OCI-M2 (cell line): ENCODE results near the gene CAPN15.

Experiments
- DNase-seq: peaks from one replicate; lab custom pipeline; 2025; ENCODE audit not compliant: unreplicated experiment; lab: John Stamatoyannopoulos, UW

The CAPN15 gene

DNA sequence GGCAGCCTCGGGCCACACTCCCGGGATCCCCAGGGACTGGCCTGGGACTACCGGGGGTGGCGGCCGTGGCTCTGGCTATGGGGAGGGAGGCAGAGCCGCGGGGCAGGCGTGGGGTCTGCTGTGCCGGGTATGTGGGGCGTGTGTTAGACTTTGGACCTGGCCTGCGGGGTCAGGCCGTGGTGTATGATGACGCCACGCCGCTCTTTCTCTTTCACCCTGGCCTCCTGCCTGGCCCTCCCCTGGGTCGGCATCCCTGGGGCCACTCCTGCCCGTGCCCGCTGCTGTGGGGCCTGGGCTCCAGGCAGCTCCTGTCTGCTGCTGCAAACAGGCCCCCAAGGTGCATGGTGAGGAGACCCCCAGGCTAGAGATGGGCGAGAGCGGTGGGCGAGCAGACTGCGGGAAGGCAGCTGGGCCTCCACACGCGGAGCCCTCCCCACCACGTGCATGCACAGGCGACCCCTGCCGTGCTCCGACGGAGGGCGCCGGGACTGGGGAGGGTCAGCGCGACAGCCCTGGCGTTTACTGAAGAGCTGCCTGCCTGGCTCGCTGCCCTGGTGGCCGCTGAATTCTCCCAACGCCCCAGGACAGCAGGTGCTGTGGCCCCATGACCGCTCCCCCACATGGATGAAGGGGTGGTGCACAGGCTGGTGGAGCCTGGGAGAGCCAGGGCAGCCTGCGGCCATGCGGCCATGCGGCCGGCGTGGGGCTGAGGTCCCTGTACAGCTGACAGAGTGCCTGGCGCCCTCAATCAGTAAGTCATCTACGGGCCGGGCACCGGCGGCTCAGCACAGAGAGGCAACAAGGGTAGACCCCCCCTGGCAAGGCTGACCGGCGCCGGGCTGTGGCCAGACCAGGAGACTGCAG, 16.0 kb downstream of the CAPN15 start:
- DNase-seq: no peak

- DNase-seq: no peak
These were observed 17.0 kb downstream of the CAPN15 start for GRCh38 chr16:544517-544916.

- DNase-seq: no peak
These were observed 19.6 kb downstream of the CAPN15 start for GRCh38 chr16:546909-547770.

- no peak for DNase-seq
These were observed 21.1 kb downstream of the CAPN15 start for GRCh38 chr16:548586-548985.

DNA sequence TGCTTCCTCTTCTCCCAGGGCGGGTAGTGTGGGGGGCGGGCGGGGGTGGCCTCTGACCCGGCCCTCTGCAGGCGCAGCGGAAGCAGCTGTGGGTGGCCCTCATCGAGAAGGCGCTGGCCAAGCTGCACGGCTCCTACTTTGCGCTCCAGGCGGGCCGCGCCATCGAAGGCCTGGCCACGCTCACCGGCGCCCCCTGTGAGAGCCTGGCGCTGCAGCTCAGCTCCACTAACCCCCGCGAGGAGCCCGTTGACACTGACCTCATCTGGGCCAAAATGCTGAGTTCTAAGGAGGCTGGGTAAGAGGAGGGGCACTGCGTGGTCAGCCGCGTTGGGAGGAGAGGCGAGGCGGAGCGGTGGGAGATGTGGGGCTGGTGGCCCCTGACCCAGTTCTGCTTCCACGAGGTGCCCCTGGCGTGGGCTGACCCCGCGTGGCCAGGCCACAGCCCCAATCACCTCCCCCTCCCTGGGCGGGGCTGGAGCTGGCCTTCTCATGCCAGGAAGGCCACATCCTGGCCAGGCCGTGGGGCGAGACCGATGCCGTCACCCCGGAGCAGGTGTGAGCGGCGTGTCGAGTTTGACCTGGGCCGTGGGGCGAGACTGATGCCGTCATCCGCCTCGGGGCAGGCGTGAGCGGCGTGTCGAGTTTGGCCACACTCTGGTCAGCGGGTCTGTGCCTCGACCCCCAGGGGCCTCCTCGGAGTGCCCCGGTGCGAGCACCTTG, 22.2 kb downstream of the CAPN15 start:
- DNase-seq: no peak

GRCh38 chr16:551210-551609, 23.7 kb downstream of the CAPN15 start:
- no peak for DNase-seq

DNA sequence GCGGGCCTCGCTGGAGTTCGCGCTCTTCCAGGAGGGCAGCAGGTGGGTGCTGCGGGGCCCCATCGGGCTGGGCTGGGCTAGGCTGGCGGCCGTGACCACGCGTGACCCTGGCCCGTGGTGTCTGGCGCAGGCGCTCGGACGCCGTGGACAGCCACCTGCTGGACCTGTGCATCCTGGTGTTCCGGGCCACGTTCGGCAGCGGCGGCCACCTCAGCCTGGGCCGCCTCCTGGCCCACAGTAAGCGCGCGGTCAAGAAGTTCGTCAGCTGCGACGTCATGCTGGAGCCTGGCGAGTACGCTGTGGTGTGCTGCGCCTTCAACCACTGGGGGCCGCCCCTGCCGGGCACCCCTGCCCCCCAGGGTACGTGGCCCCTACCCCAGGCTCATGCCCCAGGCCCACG, 24.7 kb downstream of the CAPN15 start:
- no peak for DNase-seq

DNA sequence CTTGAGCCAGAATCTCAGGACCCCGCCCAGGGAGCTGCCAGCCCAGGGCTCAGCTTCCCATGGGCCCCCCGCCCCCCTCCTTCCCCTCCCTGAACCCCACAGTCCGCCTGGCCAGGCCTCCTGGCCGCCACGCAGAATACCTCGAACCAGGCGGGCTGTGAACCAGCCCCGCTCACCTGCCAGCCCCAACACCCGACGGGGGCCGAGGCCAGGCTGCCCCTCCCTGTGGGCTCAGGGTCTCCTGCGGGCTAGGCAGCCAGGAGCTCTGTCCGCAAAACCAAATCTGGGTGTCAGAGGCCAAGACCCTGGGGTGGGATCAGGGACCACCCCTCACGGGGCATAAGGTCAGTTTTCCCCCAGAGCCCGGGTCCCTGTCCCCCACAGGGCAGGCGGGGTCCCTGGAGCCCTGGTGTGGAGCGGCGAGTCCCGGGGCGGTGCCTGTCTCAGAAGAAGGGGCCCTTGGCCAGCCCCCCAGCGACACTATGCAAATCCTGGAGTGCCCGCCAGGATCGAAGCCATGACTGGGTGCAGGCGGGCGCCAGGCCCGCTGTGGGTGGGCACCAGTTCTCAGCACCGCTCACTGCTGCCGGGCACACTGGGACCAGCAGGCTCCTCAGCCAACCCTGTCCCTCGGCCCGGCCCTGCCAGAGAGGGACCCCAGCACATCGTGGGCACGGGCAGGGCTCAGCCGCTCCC, 26.2 kb downstream of the CAPN15 start:
- DNase-seq: no peak

- no peak for DNase-seq
These were observed 26.7 kb downstream of the CAPN15 start for GRCh38 chr16:554297-554621.

GRCh38 chr16:554640-555365, 27.3 kb downstream of the CAPN15 start:
- no peak for DNase-seq

DNA sequence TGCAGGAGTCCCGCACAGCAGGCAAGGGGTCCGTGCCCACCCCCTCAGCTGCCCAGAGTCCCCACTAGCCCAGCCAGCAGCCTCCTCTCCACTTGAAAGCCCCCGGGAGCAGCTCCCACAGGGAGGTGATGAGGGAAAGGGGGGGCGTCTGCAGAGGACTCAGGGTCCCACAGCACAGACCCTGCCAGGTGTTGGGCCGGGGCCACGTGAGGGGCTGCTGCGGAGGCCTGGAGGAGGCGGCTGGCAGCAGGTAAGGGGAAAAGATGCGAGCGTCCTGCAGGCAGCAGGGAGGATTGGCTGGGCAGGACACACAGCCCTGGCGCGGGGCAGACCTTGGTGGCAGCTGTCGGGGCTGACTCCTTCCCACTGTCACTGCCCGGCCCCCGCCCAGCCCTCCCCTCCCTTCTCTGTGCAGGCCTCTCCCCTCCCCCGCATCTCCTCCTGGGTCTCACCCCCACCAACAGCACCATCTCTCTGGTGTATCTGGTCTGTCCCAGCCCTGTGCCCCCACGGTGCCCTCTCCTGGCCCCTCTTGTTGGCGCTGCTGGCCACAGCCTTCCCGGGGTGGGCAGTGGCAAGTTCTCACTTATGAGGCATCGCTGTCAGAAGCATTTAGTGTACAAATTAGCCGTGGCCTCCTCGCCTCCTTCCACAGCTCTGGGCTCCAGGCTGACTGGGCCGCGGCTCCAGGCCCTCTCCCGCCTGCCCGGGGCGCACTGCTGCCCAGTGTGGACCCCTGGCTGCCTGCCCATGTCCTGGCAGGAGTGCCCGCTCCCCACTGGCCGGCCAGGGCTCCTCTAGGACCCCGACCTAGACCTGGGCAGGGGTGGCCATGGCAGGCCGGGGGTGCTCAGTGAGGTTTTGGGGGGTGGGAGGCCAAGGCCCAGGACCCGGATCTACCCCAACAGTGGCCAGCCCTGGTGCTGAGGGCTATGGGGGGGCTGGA, 28.3 kb downstream of the CAPN15 start:
- DNase-seq: no peak

DNA sequence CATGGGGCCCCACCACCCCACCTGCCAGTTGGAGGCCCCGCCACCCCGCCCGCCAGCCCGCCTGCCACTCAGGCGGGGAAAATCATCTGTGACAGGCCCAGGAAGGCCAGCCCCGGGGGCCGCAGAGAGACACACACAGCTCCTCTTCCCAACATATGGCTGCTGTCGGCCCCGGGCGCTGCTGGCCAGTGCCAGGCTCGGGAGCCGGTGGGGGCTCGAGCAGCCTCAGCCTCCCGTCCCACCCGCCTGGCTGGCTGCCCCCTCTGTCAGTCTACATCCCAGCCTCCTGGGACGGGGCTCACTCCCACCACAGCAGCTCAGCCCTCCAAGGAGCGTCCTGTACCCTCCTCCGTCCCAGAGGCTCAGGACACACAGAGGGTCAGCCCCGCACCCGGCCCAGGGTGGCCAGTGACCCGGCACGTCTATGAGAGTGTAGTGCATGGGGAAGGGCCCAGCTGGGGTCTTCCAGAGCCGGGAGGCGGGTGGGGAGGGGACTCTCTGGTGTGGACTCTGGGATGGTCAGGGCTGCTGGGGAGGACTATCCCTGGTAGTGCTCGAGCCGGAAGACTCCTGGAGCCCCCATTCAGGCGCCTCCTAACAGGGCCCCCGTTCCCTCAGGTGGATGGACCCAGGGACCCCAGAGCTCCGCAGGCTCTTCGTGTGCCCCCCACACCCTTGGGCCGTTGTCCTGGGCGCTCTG, 29.1 kb downstream of the CAPN15 start:
- no peak for DNase-seq

- no peak for DNase-seq
These were observed 30.2 kb downstream of the CAPN15 start for GRCh38 chr16:557463-558297.

DNA sequence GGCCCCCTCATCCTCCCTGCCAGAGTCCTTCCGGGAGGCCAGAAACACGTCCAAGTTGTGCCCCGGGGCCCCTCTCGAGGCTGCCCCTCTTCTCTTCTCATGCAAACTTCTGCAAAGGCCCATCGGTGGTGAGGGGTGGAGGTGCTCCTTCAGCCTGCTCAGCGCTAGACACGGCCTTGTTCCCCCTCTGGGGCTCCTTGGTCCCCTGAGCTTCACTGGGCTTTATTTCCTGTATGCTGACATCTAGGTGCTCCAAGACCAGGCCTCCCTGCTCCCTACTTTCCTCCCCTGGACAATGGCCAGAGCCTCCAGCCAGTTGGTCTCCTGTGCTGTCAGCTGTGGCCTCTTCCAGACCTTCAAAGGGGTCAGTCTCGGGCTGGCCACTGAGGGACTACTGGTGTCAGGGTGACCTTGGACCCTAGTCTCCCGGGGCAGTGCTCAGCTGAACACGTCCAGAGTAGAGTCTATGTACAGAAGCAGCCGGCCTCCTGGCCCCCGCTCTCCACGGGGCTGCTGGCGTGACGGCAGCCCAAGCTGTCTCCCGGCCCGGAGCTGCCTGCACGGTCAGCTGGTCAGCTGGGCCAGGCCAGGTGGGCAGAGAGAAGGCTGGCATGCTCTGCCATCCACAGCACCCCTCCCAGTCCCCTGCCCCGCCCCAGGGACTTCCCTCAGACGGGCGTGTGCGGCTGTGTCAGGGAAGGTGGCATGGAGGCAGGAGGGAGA, 30.9 kb downstream of the CAPN15 start:
- no peak for DNase-seq

DNA sequence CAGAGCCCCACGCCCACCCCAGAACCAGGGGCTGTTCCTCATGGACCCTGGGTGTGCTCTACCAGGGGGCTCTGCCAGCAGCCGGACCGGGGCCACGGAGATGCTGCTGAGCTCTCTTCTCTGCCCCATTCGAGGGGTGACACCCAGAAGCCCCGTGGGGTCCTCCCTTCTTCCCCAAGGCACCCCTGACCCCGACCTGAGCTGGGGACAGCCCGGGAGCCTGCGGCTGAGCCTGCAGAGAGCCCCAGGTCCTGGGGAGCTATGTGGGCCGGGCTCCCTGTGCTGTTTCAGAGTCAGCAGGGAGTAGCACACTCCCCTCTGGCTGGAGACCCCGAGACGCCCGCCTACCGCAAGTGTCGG, 31.5 kb downstream of the CAPN15 start:
- no peak for DNase-seq

DNA sequence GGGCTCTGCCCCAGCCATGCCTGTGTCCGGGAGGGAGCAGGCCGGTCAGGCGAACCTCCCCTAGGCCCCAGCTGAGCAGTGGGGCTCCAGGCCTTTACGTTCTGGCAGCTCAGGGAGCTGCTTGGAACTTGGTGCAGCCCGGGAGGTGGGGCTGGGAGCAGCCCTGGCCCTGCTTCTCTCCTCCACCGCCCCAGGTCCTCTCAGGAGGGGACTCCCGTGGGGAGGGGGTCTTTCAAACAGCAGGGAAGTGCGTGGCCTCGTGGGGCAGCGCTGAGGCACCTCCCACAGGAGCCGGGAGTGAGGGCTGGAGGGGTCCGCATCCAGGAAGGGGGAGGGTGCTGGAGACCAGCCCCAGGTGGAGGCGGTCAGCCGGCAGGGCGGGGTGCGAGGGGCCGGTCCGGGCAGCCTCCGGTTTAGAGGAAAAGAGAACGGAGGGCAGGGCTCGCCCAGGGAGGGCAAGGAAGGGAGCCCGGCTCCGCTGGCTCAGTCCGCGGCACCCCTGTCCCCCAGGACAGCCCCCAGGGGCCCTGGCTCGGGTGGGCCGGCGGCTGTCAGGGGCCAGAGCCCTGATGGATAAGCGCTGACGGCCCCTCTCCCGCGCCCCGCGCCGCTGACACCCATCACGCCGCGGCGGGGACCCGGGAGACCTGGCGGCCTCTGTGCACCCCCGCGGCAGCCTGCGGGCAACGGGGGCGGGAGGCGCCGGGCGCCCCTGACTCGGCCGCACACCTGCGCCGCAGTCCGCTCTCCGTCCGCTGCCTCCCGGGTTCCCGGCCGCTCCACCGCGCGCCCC, 32.1 kb downstream of the CAPN15 start:
- no peak for DNase-seq
